Lower leg skin (tissue), 4 donors: Measurements from ENCODE around the gene SMIM13. TPM values are rescaled to one million over a fixed set of nuclear protein-coding genes. Genes with fewer than 3 reads are reported as not detected.

Experiments
- DNase-seq, 2 donors: peaks; one replicate each; pipeline ENCODE4 v3.0.0-alpha.2; 2019; ENCODE audit warnings: low spot score in 2 of 2
- H3K4me3 ChIP-seq: fragments of 200-600 bp; sonication (generic); 2 replicates; pipeline ENCODE4 v1.5.1; 2017; ENCODE audit warnings: mild to moderate bottlenecking, low read depth; ENCODE audit not compliant: poor library complexity, severe bottlenecking
- POLR2A ChIP-seq, 2 donors: fragments of 450-650 bp; IDR thresholded peaks; one replicate each; pipeline ENCODE4 v1.6.1; 2016 to 2017; ENCODE audit warnings: antibody characterized with exemption in 2 of 2, mild to moderate bottlenecking in 1 of 2, moderate library complexity in 1 of 2
- WGBS, 2 donors: methylation state at CpG; one replicate each; pipeline ENCODE4 v1.1.5; 2018; 5-methylcytosine and 5-hydroxymethylcytosine counted together
- intact Hi-C: fragments of 100-400 bp; cut with DNase I; formaldehyde crosslinking; loops from one replicate; pipeline ENCODE4 v1.15.0; 2023; ENCODE audit warnings: low total_unique reads
- total RNA-seq, 4 donors: library from RNA; depleted of rRNA; stranded (reverse); fragments of >200 nt; gene quantifications; one replicate each; pipeline ENCODE4 v1.1.0, GENCODE V29; 2016
- TF ChIP-seq, protein P1 (sequence below), 3 donors: fragments of 450-650 bp; IDR thresholded peaks; one replicate each; pipeline ENCODE4 v1.5.1; 2016; ENCODE audit warnings: antibody characterized with exemption in 3 of 3, mild to moderate bottlenecking in 3 of 3, moderate library complexity in 2 of 3

SMIM13 gene
- total RNA-seq, 4 donors from 2014 or later = 7.6 to 13.9 (median 10.2) TPM

- peak; percentile 71 to 94 for DNase-seq
- TF ChIP-seq POLR2A (IDR thresholded peaks at IDR 0.05) = no peak
- TF ChIP-seq, protein P1, sequence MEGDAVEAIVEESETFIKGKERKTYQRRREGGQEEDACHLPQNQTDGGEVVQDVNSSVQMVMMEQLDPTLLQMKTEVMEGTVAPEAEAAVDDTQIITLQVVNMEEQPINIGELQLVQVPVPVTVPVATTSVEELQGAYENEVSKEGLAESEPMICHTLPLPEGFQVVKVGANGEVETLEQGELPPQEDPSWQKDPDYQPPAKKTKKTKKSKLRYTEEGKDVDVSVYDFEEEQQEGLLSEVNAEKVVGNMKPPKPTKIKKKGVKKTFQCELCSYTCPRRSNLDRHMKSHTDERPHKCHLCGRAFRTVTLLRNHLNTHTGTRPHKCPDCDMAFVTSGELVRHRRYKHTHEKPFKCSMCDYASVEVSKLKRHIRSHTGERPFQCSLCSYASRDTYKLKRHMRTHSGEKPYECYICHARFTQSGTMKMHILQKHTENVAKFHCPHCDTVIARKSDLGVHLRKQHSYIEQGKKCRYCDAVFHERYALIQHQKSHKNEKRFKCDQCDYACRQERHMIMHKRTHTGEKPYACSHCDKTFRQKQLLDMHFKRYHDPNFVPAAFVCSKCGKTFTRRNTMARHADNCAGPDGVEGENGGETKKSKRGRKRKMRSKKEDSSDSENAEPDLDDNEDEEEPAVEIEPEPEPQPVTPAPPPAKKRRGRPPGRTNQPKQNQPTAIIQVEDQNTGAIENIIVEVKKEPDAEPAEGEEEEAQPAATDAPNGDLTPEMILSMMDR (IDR thresholded peaks at IDR 0.05) = peak in 1 of 3 donors; percentile 91
- WGBS, 2 donors = 22 to 25% methylated on average over 6 of the region's 6 CpGs
Measured at GRCh38 chr6:11144393-11144851, 50.8 kb downstream of the SMIM13 start.

GRCh38 chr6:11146117-11146826 is 52.6 kb downstream of the SMIM13 start:
- H3K4me3 ChIP-seq = no peak overlapping the region
- no peak for DNase-seq
- intact Hi-C loops = no loop called here
- no peak for TF ChIP-seq POLR2A (IDR thresholded peaks at IDR 0.05)
- TF ChIP-seq, protein P1 (IDR thresholded peaks at IDR 0.05) = no peak
- WGBS, 2 donors = 80 to 84% methylated on average over 4 of the region's 4 CpGs

More at GRCh38 chr6:11144393-11144851, 50.8 kb downstream of the SMIM13 start:
- intact Hi-C loops = loop anchor here (2.0 kb wide), 1 partner anchor 352 kb away; no protein-coding TSS in a partner anchor
- H3K4me3 ChIP-seq = no peak overlapping the region

GRCh38 chr6:11149551-11149950 is 55.9 kb downstream of the SMIM13 start:
- WGBS, 2 donors = 87 to 94% methylated on average over 3 of the region's 3 CpGs
- TF ChIP-seq, protein P1 (IDR thresholded peaks at IDR 0.05) = no peak
- TF ChIP-seq POLR2A (IDR thresholded peaks at IDR 0.05) = no peak
- no peak overlapping the region for H3K4me3 ChIP-seq
- intact Hi-C loops = no loop called here
- no peak for DNase-seq

- intact Hi-C loops = no loop called here
- 86 to 95% methylated on average over 1 of the region's 1 CpG for WGBS, 2 donors
- TF ChIP-seq, protein P1 (IDR thresholded peaks at IDR 0.05) = no peak
- no peak for TF ChIP-seq POLR2A (IDR thresholded peaks at IDR 0.05)
- no peak for DNase-seq
- no peak overlapping the region for H3K4me3 ChIP-seq
Measured at GRCh38 chr6:11151488-11151887, 57.9 kb downstream of the SMIM13 start.

GRCh38 chr6:11152581-11152980 is 58.9 kb downstream of the SMIM13 start:
- H3K4me3 ChIP-seq = no peak overlapping the region
- no peak for DNase-seq
- intact Hi-C loops = no loop called here
- TF ChIP-seq, protein P1 (IDR thresholded peaks at IDR 0.05) = no peak
- TF ChIP-seq POLR2A (IDR thresholded peaks at IDR 0.05) = no peak
